GM13976 (cell line): Measurements from ENCODE around the gene ARHGAP26.

Experiments used
- DNase-seq: peaks from one replicate; pipeline ENCODE4 v3.0.0; 2012; ENCODE audit warnings: low spot score
- in situ Hi-C: fragments of 300-500 bp; cut with MboI; formaldehyde crosslinking; loops from one replicate; pipeline ENCODE4 v1.12.0; 2022; ENCODE audit warnings: low sequenced_read_pairs, mixed read lengths, inconsistent platforms; ENCODE audit not compliant: unreplicated experiment
- TF ChIP-seq, protein P1 (sequence below): IDR thresholded peaks from 2 replicates; pipeline ENCODE4 v1.5.1; 2012; ENCODE audit warnings: borderline replicate concordance, mild to moderate bottlenecking; ENCODE audit not compliant: insufficient read depth; ENCODE audit errors: extremely low read depth, missing control alignments, control extremely low read depth

The ARHGAP26 gene

DNA sequence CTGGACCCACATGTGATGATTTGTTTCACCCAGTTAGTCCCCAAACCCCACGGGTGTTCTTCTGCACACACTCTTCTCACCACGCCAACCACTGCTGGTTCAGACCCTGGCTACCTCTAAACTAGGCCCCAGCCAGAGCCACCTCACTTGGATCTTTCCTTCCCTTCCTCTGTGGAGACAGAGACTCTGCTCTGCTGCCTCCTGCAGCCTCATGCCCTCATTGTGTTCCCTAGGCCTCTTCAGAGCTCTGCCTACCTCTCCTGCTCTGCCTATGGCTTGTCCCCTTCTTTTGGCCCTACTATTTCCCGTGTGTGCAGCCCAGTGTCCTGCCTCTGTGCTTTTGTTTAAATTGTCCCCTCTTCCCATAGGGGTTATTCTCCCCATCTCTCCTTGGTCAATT is 79.7 kb downstream of the ARHGAP26 start:
- in situ Hi-C loops, result no loop called here
- no peak for DNase-seq
- TF ChIP-seq, protein P1, sequence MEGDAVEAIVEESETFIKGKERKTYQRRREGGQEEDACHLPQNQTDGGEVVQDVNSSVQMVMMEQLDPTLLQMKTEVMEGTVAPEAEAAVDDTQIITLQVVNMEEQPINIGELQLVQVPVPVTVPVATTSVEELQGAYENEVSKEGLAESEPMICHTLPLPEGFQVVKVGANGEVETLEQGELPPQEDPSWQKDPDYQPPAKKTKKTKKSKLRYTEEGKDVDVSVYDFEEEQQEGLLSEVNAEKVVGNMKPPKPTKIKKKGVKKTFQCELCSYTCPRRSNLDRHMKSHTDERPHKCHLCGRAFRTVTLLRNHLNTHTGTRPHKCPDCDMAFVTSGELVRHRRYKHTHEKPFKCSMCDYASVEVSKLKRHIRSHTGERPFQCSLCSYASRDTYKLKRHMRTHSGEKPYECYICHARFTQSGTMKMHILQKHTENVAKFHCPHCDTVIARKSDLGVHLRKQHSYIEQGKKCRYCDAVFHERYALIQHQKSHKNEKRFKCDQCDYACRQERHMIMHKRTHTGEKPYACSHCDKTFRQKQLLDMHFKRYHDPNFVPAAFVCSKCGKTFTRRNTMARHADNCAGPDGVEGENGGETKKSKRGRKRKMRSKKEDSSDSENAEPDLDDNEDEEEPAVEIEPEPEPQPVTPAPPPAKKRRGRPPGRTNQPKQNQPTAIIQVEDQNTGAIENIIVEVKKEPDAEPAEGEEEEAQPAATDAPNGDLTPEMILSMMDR, result no peak

DNA sequence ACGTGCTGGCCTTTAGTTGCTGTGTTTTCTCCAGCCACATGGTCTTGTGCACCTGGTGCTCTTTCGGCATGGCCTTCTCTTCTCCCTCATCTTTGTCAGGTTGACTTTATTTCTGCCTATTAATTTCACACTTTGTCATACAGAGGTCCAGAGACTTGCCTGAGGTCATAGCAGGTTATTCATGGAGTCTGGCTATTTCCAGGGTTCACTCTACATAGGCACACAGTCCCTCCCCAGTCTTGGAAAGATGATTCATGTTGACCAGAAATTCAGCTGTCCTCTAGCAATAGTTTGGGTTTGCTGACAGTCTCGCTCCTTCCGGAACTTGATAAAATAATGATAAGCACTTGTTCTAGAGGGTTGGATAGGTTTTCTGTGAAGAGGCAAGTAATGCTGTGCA is 81.6 kb downstream of the ARHGAP26 start:
- TF ChIP-seq, protein P1, result no peak
- no peak for DNase-seq
- in situ Hi-C loops, result no loop called here

DNA sequence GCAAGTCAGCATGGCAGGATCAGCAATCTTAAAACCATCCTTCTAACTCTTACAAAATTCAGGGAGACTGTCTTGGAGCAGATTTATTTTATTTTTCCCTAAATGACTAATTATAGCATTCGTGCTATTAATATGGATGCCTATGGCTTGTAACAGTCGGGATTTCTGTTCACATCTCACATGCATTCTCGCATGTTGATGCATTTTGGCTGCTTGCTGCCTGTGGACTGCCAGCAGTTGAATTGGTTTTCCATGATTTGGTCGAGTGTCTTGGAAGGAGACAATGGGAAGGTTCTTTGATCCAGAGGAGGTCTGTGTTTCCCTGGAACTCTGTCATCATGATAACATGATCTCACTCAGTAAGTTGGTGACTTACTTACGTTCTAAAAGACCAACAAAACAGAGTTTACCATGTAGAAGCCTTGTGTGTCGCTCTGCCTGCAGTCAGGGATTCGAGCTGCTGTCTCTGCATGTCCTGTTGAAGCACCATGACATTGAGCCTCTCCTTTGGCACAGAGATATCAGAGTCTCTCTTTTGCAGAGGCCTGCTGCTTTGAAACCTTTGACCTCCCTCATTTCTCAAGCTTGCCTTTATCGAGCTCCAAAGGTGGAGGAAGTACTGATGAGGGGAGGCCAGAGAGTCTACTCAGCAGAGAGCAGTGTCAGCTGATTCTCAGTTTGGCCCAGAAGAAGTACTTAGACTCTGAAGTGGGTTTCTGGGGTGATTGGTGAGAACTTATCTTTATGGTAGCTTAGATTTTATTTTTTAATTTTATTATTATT is 82.4 kb downstream of the ARHGAP26 start:
- in situ Hi-C loops, result no loop called here
- TF ChIP-seq, protein P1, result no peak
- DNase-seq, result no peak

- in situ Hi-C loops, result no loop called here
- TF ChIP-seq, protein P1, result no peak
- no peak for DNase-seq
Measured at GRCh38 chr5:142853682-142854081, 83.5 kb downstream of the ARHGAP26 start.

DNA sequence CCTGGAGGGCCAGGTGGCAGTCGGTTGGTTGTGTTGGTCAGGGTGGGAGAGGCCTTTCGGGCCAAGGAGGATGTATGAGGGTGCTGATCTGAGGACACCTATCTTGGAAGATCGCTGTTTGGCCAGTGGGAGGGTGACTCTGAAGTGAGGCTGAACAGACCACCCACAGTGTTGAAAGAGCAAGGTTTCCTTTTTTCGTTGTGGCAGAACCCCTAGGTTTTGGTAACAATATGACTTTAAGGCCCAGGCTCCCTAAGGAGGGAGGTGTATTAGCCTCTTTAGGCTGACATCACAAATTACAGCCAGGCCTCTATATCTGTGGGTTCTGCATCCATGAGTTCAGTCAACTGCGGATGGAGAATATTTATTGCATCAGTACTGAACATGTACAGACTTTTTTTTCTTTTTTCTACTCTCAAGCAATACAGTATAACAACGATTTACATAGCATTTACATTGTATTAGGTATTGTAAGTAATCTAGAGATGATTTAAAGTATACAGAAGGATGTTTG is 86.1 kb downstream of the ARHGAP26 start:
- TF ChIP-seq, protein P1, result no peak
- DNase-seq, result no peak
- in situ Hi-C loops, result no loop called here

GRCh38 chr5:142857405-142857804 is 87.2 kb downstream of the ARHGAP26 start:
- TF ChIP-seq, protein P1, result no peak
- DNase-seq, result no peak
- in situ Hi-C loops, result no loop called here
